AG08395 (cell line): ENCODE results near the gene PAX5.
A peak's percentile ranks its signal among the peaks of the same experiment; 100 is the strongest.
"Not testable (repeated sequence)": the region's sequence is repeated elsewhere in the genome, so short reads cannot be mapped to it uniquely, and the experiment has no call there.

Experiments
- DNase-seq: peaks from one replicate; pipeline ENCODE4 v3.0.0; 2012; ENCODE audit warnings: mixed read lengths, low spot score

Gene PAX5

DNA sequence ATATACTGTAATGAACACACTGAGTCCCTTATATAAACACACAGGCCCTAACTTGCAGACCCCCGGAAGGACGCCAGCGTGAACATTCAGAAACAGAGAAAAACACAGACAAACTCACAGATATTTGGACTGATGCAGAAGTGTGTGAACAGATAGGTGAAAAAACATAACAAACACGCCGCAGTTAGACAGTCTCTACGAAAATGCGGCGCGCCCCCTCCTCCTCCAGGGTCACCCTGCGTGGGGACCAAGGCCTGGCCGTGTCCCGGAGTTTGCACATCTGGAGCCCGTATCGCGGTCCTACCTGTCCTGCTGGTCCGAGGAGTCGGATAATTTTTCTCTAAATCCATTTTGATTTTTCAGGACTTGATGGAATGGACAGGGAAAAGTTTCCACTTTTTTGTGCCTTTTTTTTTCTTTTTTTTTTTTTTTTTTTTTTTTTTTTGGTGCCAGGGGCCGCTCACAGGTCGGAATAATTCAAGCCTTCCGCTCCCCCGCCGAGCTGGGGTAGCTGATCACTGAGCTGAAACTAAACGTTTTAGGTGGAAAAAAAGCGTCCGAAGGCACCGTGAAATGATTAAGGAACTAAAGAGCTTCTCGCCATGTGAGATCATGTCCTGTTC is at the start of gene PAX5:
Gene PAX5 (minus strand): TSS at position 587 of the 623 bp plus-strand sequence. CDS start 237 bp downstream, at position 350.
- DNase-seq: no peak

GRCh38 chr9:37083654-37084053 is 49.6 kb upstream of the PAX5 start:
- DNase-seq: no peak

- DNase-seq: no peak
These were observed 48.2 kb upstream of the PAX5 start for GRCh38 chr9:37082214-37082765.

DNA sequence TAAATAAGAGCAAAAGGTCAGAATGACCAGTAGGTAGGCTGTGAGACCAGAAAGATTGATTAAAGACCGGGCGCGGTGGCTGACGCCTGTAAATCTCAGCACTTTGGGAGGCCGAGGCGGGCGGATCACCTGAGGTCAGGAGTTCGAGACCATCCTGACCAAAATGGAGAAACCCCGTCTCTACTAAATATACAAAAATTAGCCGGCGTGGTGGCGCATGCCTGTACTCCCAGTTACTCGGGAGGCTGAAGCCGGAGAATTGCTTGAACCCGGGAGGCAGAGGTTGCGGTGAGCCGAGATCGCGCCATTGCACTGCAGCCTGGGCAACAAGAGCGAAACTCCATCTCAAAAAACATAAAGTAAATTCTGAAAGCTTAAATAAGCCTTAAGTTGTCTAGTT is 47.4 kb upstream of the PAX5 start:
- not testable (repeated sequence) for DNase-seq

GRCh38 chr9:37080165-37080628 is 46.1 kb upstream of the PAX5 start:
- DNase-seq: not testable (repeated sequence)

GRCh38 chr9:37079370-37080164 is 45.5 kb upstream of the PAX5 start:
- DNase-seq: peak; percentile 97

GRCh38 chr9:37074790-37075189 is 40.7 kb upstream of the PAX5 start:
- DNase-seq: not testable (repeated sequence)

DNA sequence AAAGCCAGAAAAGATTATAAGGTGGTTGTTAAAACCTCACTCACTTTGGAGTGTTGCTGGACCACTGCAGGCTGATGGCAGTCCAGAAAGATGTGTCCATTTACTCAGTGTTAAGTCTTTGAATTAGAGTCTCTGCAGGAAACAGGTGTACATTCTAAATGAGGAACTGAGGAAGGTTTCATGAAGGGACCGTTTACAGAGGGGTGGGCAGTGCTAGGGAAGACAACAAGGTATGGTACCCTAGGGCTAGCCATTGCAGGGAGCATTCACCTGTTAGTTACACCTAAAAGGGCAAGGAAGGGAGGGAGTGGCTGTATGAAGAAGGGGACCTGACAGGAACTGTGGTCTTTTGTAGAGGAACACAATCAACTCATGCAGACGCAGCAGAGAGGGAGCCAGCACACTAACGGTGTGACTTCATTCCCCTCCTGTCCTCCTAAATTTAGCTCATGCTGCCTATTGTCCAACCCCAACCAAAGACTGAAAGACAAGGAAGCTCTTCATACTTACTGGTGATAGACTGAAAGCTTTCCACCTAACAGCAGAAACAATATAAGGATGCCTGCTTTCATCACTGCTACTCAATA is 32.2 kb upstream of the PAX5 start:
- no peak for DNase-seq

- no peak for DNase-seq
These were observed 28.3 kb upstream of the PAX5 start for GRCh38 chr9:37062336-37062735.

DNA sequence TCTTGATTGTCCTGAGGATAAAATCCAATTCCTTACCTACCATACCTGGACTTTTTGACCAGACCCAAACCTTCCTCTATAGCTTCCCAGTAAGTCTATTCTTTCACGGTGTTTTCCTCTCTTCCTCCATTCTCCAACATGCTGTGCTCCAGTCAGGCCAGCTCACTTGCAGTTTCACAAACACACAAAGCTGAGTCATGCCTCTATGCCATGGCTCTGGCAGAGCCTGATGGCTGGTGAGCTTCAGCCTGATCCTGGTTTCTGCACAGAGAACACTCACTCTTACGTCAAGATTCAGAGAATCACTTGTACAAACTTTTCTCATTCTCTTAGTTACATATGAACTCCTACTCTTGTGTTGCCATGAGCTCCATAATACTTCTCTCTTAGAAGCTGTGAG is 27.7 kb upstream of the PAX5 start:
- no peak for DNase-seq

- no peak for DNase-seq
These were observed 26.8 kb upstream of the PAX5 start for GRCh38 chr9:37060833-37061232.

- no peak for DNase-seq
These were observed 22.2 kb upstream of the PAX5 start for GRCh38 chr9:37056046-37056920.

- DNase-seq: not testable (repeated sequence)
These were observed 20.3 kb upstream of the PAX5 start for GRCh38 chr9:37054363-37054720.

DNA sequence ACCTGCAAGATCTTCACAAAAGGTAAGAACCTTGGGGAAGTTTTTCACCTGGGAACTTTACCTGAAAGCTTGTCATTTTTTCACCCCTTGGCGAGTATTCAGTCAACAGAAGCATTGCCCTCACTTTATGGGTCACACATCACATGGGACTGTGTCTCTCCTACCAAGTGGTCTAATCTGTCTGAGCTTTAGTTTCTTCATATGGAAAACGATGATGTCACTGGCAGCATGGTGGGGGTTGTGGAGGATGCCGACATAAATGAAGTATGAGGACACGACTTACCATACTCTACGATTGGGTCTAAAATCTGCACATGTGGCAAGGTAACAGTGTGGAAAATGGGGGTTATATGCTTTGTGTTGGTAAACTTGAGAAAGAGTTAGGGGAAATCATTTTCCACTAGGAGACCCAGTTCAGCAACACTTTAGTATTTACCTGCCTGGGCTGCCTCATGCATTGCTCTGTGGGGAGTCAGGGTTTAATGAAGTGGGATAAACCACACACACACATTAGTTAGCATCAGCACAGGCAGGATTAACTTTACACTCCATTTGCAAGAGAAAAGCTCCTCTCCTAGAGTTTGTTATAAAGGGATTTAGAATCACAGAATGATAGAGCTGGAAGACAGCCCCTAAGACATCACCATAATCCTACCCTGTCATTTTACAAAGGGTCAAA is 19.8 kb upstream of the PAX5 start:
- DNase-seq: no peak

DNA sequence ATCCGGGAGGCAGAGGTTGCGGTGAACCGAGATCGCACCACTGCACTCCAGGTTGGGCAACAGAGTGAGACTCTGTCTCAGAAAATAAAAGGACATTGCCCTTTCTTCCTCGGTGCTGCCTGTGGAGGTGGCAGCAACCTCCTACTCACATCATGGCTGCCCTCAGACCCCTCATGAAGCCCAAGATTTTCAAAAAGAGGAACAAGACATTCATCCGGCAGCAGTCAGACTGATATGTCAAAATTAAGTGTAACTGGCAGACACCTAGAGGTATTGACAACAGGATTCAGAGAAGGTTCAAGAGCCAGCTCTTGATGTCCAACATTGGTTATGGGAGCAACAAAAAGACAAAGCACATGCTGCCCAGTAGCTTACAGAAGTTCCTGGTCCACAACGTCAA is 12.6 kb upstream of the PAX5 start:
- no peak for DNase-seq

DNA sequence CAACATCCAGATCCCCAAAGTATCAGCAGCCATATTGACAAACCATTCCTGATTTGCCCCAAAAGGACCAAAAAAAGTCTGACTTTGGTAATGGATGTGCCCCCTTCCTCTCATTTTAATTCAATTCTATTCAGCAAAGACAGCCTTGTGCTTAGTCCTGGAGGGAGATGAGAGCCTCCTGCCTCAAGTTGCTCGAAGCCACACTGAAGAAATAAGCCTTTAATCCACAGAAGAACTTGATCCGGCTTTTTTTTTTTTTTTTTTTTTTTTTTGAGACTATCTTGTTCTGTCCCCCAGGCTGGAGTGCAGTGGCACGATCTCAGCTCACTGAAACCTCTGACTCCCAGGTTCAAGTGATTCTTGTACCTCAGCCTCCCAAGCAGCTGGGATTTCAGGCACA is 8.4 kb upstream of the PAX5 start:
- DNase-seq: no peak

GRCh38 chr9:37040508-37041127 is 6.5 kb upstream of the PAX5 start:
- no peak for DNase-seq

GRCh38 chr9:37038943-37039464 is 4.9 kb upstream of the PAX5 start:
- DNase-seq: no peak

GRCh38 chr9:37038302-37038942 is 4.4 kb upstream of the PAX5 start:
- DNase-seq: no peak
